NCI-H2227 treated with DMSO at 0.1 percent for 48 hours (cell line): ENCODE measurements around the gene GNPNAT1.
"Not testable (repeated sequence)": the region's sequence is repeated elsewhere in the genome, so short reads cannot be mapped to it uniquely, and the experiment has no call there.

Experiments used
- DNase-seq: peaks from one replicate; lab custom pipeline; 2025; lab: John Stamatoyannopoulos, UW

The GNPNAT1 gene

GRCh38 chr14:52729585-52729924 is 61.9 kb downstream of the GNPNAT1 start:
- DNase-seq = no peak

- not testable (repeated sequence) for DNase-seq
These were observed 62.4 kb downstream of the GNPNAT1 start for GRCh38 chr14:52729035-52729434.

- not testable (repeated sequence) for DNase-seq
These were observed 63.9 kb downstream of the GNPNAT1 start for GRCh38 chr14:52727509-52727908.
